K562 (cell line): ENCODE measurements around the gene MRPL40. TPM values are rescaled to one million over a fixed set of nuclear protein-coding genes. Genes with fewer than 3 reads are reported as not detected.

Experiments
- ATAC-seq: fragments of 200-7000 bp; cut with Tn5 transposase; 3 replicates; pipeline ENCODE4 v1.9.1; 2020; ENCODE audit warnings: moderate library complexity
- BruUV-seq: library from RNA; stranded (reverse); fragments of 400-500 nt; replicated peaks from 2 replicates; lab custom pipeline; 2021; lab: Mats Ljungman, UMichigan
- CTCF ChIA-PET: fragments of 300-600 bp; formaldehyde crosslinking; extraction: SDS; loops from one replicate; lab custom pipeline; 2021; ENCODE audit warnings: low intra/inter-chr PET ratio; lab: Yijun Ruan, JAX
- POLR2A ChIA-PET: fragments of 300-600, 350-650 bp; sonication (Branson Sonifier 250); formaldehyde crosslinking; extraction: SDS; loops from one replicate; lab custom pipeline; 2021; ENCODE audit warnings: antibody characterized with exemption, inconsistent platforms; lab: Yijun Ruan, JAX
- DNase-seq, 4 experiments: peaks; one replicate each; pipeline versions ENCODE4 v3.0.0 to v3.0.0-alpha.2; 2011 to 2018; ENCODE audit warnings: low spot score in 3 of 4, mixed read lengths in 3 of 4; ENCODE audit errors: extremely low read depth in 1 of 4
- FAIRE-seq: peaks from 2 replicates; lab custom pipeline; 2011; peaks lifted over from hg19 to GRCh38; lab: Jason Lieb, UNC
- H2AFZ ChIP-seq: 2 replicates; pipeline ENCODE4 v1.6.0; 2011; ENCODE audit warnings: low read depth, low read length, control low read depth, inconsistent platforms
- H3K27ac ChIP-seq: fragments of 200-600 bp; 3 replicates; pipeline ENCODE4 v1.8.0; 2011; ENCODE audit warnings: low read depth, mild to moderate bottlenecking, control low read depth, inconsistent platforms, low read length, moderate library complexity, mixed read lengths; ENCODE audit errors: extremely low read depth
- H3K27me3 ChIP-seq, 2 experiments: fragments of 300-600 bp in 1 of 2; 2 replicates in 1 of 2; 3 replicates in 1 of 2; pipeline versions ENCODE4 v1.6.0 to v1.8.0; 2011; ENCODE audit warnings: inconsistent platforms in 2 of 2, low read length in 2 of 2, mild to moderate bottlenecking in 1 of 2, mixed read lengths in 1 of 2, moderate library complexity in 1 of 2; ENCODE audit not compliant: control insufficient read depth in 2 of 2, insufficient read depth in 2 of 2
- H3K36me3 ChIP-seq: fragments of 300-600 bp; 3 replicates; pipeline ENCODE4 v1.8.0; 2011; ENCODE audit warnings: mild to moderate bottlenecking, low read length, inconsistent platforms; ENCODE audit not compliant: control insufficient read depth, insufficient read depth
- H3K4me1 ChIP-seq, 2 experiments: fragments of 200-600 bp in 1 of 2; replicated peaks in 1 of 2; 2 replicates in 1 of 2; 3 replicates in 1 of 2; pipeline versions ENCODE4 v1.5.1 to v1.8.0; 2011; ENCODE audit warnings: inconsistent platforms in 2 of 2, low read length in 2 of 2, mild to moderate bottlenecking in 1 of 2, mixed read lengths in 1 of 2, moderate library complexity in 1 of 2; ENCODE audit not compliant: control insufficient read depth in 2 of 2, insufficient read depth in 2 of 2
- H3K4me2 ChIP-seq: 2 replicates; pipeline ENCODE4 v1.6.1; 2011; ENCODE audit warnings: low read length, control low read depth, inconsistent platforms, mixed read lengths; ENCODE audit not compliant: insufficient read depth
- H3K4me3 ChIP-seq: fragments of 200-600 bp; sonication (generic), shearing (Covaris generic); 2 replicates; pipeline ENCODE4 v1.5.1; 2016; ENCODE audit warnings: control low read depth, inconsistent platforms
- H3K79me2 ChIP-seq: fragments of 200-600 bp; 3 replicates; pipeline ENCODE4 v1.8.0; 2011; ENCODE audit warnings: low read length, inconsistent platforms; ENCODE audit not compliant: control insufficient read depth, insufficient read depth
- H3K9ac ChIP-seq, 2 experiments: 2 replicates each; pipeline versions ENCODE4 v1.6.0 to v1.6.1; 2011; ENCODE audit warnings: low read depth in 2 of 2, low read length in 2 of 2, control low read depth in 1 of 2, inconsistent platforms in 1 of 2, mild to moderate bottlenecking in 1 of 2, mixed read lengths in 1 of 2; ENCODE audit not compliant: insufficient read depth in 1 of 2
- H3K9me1 ChIP-seq: one replicate; pipeline ENCODE4 v1.6.0; 2011; ENCODE audit warnings: inconsistent platforms, mild to moderate bottlenecking, low read length, moderate library complexity; ENCODE audit not compliant: control insufficient read depth, insufficient read depth
- H3K9me3 ChIP-seq: replicated peaks from 2 replicates; pipeline ENCODE4 v1.5.1; 2011; ENCODE audit warnings: low read depth, low read length, inconsistent platforms; ENCODE audit not compliant: control insufficient read depth, insufficient read depth
- H4K20me1 ChIP-seq: replicated peaks from 2 replicates; pipeline ENCODE4 v1.6.1; 2011; ENCODE audit warnings: low read length, inconsistent platforms, mixed read lengths; ENCODE audit not compliant: control insufficient read depth, insufficient read depth
- CXXC5 ChIP-seq: fragments of 250-450 bp; sonication (Bioruptor Pico); IDR thresholded peaks from 2 replicates; pipeline ENCODE4 v1.8.0; 2022; ENCODE audit warnings: inconsistent platforms, mild to moderate bottlenecking, moderate library complexity
- FOXA3 ChIP-seq, 2 experiments: fragments of 450-650 bp in 1 of 2; sonication (generic) in 1 of 2; formaldehyde crosslinking; IDR thresholded peaks in 1 of 2; conservative IDR thresholded peaks in 1 of 2; 2 replicates each; pipeline versions ENCODE4 v1.4.0 to v1.8.0; 2020 to 2022; ENCODE audit warnings: mild to moderate bottlenecking in 2 of 2, missing genetic modification reagents in 1 of 2
- HDAC8 ChIP-seq: fragments of 450-650 bp; IDR thresholded peaks from 2 replicates; pipeline ENCODE4 v1.6.1; 2016; ENCODE audit warnings: mild to moderate bottlenecking, missing genetic modification characterization, moderate library complexity, missing compliant biosample characterization
- ILF3 ChIP-seq: fragments of 450-650 bp; IDR thresholded peaks from 2 replicates; pipeline ENCODE4 v1.6.1; 2018; ENCODE audit warnings: antibody characterized with exemption, mild to moderate bottlenecking, moderate library complexity, borderline replicate concordance
- MCM5 ChIP-seq: fragments of 450-650 bp; IDR thresholded peaks from 2 replicates; pipeline ENCODE4 v1.6.1; 2016; ENCODE audit warnings: low read depth
- MEIS2 ChIP-seq: fragments of 450-650 bp; IDR thresholded peaks from 2 replicates; pipeline ENCODE4 v1.6.1; 2014; ENCODE audit warnings: mild to moderate bottlenecking; ENCODE audit not compliant: partially characterized antibody
- PHF20 ChIP-seq: fragments of 450-650 bp; IDR thresholded peaks from 2 replicates; pipeline ENCODE4 v1.6.1; 2018; ENCODE audit not compliant: partially characterized antibody
- PML ChIP-seq: IDR thresholded peaks from 2 replicates; pipeline ENCODE4 v1.6.1; 2012; ENCODE audit warnings: low read length, inconsistent platforms
- POLR2A ChIP-seq: fragments of 450-650 bp; conservative IDR thresholded peaks from 2 replicates; pipeline ENCODE4 v1.6.1; 2016
- POLR3G ChIP-seq: IDR thresholded peaks from 2 replicates; pipeline ENCODE4 v1.6.1; 2011; ENCODE audit not compliant: insufficient read length, insufficient replicate concordance; ENCODE audit errors: extremely low read depth
- RAD21 ChIP-seq, 2 experiments: fragments of 250-450 bp in 1 of 2; fragments of 450-650 bp in 1 of 2; sonication (Bioruptor Pico) in 1 of 2; formaldehyde crosslinking in 1 of 2; IDR thresholded peaks in 1 of 2; conservative IDR thresholded peaks in 1 of 2; 2 replicates each; pipeline versions ENCODE4 v1.4.0 to v1.8.0; 2020 to 2022; ENCODE audit warnings: mild to moderate bottlenecking in 2 of 2, moderate library complexity in 1 of 2
- SETDB1 ChIP-seq: IDR thresholded peaks from one replicate; pipeline ENCODE4 v1.6.1; 2012; ENCODE audit warnings: low read length, control low read depth, inconsistent platforms
- SREBF2 ChIP-seq: sonication (generic); formaldehyde crosslinking; IDR thresholded peaks from 2 replicates; pipeline ENCODE4 v1.4.0; 2020; ENCODE audit warnings: mild to moderate bottlenecking, missing genetic modification reagents
- WHSC1 ChIP-seq: IDR thresholded peaks from one replicate; pipeline ENCODE4 v1.6.1; 2012; ENCODE audit warnings: low read length, control low read depth, inconsistent platforms
- ZNF431 ChIP-seq: sonication (generic); formaldehyde crosslinking; IDR thresholded peaks from 2 replicates; pipeline ENCODE4 v1.8.0; 2022; ENCODE audit warnings: mild to moderate bottlenecking, missing genetic modification reagents
- ZNF695 ChIP-seq: fragments of 450-650 bp; formaldehyde crosslinking; IDR thresholded peaks from 2 replicates; pipeline ENCODE4 v1.4.0; 2020; ENCODE audit warnings: mild to moderate bottlenecking, moderate library complexity
- ZNF77 ChIP-seq: fragments of 250-450 bp; sonication (Bioruptor Pico); IDR thresholded peaks from 2 replicates; pipeline ENCODE4 v1.5.0; 2020
- WGBS: fragments of 100-300 bp; shearing (Covaris generic); methylation state at CpG from one replicate; pipeline ENCODE4 v1.1.6; 2016; ENCODE audit warnings: low coverage, mixed read lengths; ENCODE audit not compliant: insufficient coverage; ENCODE audit errors: missing lambda C conversion rate; 5-methylcytosine and 5-hydroxymethylcytosine counted together
- in situ Hi-C: fragments of 300-500 bp; cut with MboI; formaldehyde crosslinking; loops from 4 replicates; pipeline ENCODE4 v1.15.0; 2018; ENCODE audit warnings: inconsistent platforms, mixed read lengths
- intact Hi-C: fragments of 100-400 bp; cut with micrococcal nuclease; formaldehyde crosslinking; loops from 2 replicates; pipeline ENCODE4 v1.14.2; 2022
- polyA plus RNA-seq, 8 experiments: library from polyadenylated mRNA; depleted of rRNA in 4 of 8; stranded (reverse) in 5 of 8; unstranded in 3 of 8; fragments of >200 nt; fragmentation: Nextera tagmentation in 2 of 8; fragmentation: Illumina TruSeq in 1 of 8; extraction: Ambion mirVana in 2 of 8; extraction: Trizol in 1 of 8; gene quantifications; 2 replicates each; pipeline versions ENCODE4 v1.2.1 to v1.2.3, GENCODE V29; 2011 to 2014; ENCODE audit warnings: inconsistent platforms in 1 of 8, missing spikeins in 1 of 8
- total RNA-seq, 7 experiments: library from RNA; depleted of rRNA in 6 of 7; stranded (reverse); fragments of >200 nt in 6 of 7; fragmentation: Illumina TruSeq in 2 of 7; extraction: Trizol in 2 of 7; gene quantifications; 2 replicates each; pipeline versions ENCODE4 v1.2.1 to v1.2.3, GENCODE V29; 2011 to 2021; ENCODE audit warnings: low replicate concordance in 1 of 7
- TF ChIP-seq, protein P1 (sequence below): fragments of 250-450 bp; sonication (Bioruptor Pico); IDR thresholded peaks from 2 replicates; pipeline ENCODE4 v1.9.0; 2021; ENCODE audit warnings: mild to moderate bottlenecking, inconsistent platforms

MRPL40 gene
- total and polyA plus RNA-seq, 9 of the 15 experiments (the other 6 are each of a cell fraction or from before 2014, with no cell fraction given): 132 to 652 (median 208) TPM

- TF ChIP-seq CXXC5 (CRISPR knock-in tag): no peak
- no peak for TF ChIP-seq SREBF2 (CRISPR knock-in tag)
- no peak for TF ChIP-seq MCM5
- TF ChIP-seq ZNF77 (CRISPR knock-in tag): no peak
- no peak for TF ChIP-seq POLR3G
- TF ChIP-seq HDAC8 (tag): no peak; the same call in 1 of the 2 replicates
- TF ChIP-seq ILF3: no peak
- no peak for TF ChIP-seq PHF20
- TF ChIP-seq ZNF431 (CRISPR knock-in tag): no peak
- TF ChIP-seq MEIS2: no peak
- 0 out of 2 replicates have a peak, but pooled peaks have one; percentile 79 for TF ChIP-seq ZNF695 (CRISPR knock-in tag)
- TF ChIP-seq, all 486 proteins: peak for 77
Observed at GRCh38 chr22:19448076-19448607, 15.8 kb downstream of the MRPL40 start (continued).

- Histone ChIP-seq H3K4me3 (no peak overlapping the region), H4K20me1 (peaks cover 22% of the 10 kb centered on the region), H3K27ac (no peak overlapping the region), H2AFZ (no peak overlapping the region), H3K27me3 (no peaks in the 10 kb centered on the region), H3K9ac (peak overlapping the region in 1 of 2 experiments; percentile 11; a peak in 1 of 4 replicates), H3K4me1 (peaks cover 27 to 37% of the 10 kb centered on the region in 2 experiments), H3K9me3 (no peaks in the 10 kb centered on the region), H3K79me2 (peaks cover 45% of the 10 kb centered on the region), H3K36me3 (peaks cover 86% of the 10 kb centered on the region), H3K9me1 (no peaks in the 10 kb centered on the region), H3K4me2 (no peak overlapping the region)
- BruUV-seq: no TSS peak
- ChIA-PET POLR2A (interaction anchor here (1.0 to 11.7 kb wide), 5 partner anchors 7 to 81 kb away, joined by 3 to 284 read pairs (median 74); partner anchors contain the start of genes CDC45, HIRA and MRPL40), CTCF (no interaction called here)
- ATAC-seq (no peak), DNase-seq (peak in 1 of 4 experiments; percentile 26), FAIRE-seq (no peak)
- intact Hi-C loops (loop anchor here (10.0 kb wide), 1 partner anchor 176 kb away; no protein-coding TSS in a partner anchor), in situ Hi-C loops (no loop called here)
- 83% methylated on average over 5 of the region's 5 CpGs for WGBS
- TF ChIP-seq FOXA3 (CRISPR knock-in tag; conservative IDR thresholded peaks at IDR 0.05 in 1 of 2, IDR thresholded peaks at IDR 0.05 in 1 of 2) (no peak), SETDB1 (peak; percentile 5), RAD21 (CRISPR knock-in tag; conservative IDR thresholded peaks at IDR 0.05 in 1 of 2, IDR thresholded peaks at IDR 0.05 in 1 of 2) (0 out of 4 replicates have a peak, but pooled peaks of 1 of the 2 experiments have one; percentile 2), PML (0 out of 2 replicates have a peak, but pooled peaks have one; percentile 14), POLR2A (peak; percentile 58), WHSC1 (peak; percentile 79)
- TF ChIP-seq, protein P1, sequence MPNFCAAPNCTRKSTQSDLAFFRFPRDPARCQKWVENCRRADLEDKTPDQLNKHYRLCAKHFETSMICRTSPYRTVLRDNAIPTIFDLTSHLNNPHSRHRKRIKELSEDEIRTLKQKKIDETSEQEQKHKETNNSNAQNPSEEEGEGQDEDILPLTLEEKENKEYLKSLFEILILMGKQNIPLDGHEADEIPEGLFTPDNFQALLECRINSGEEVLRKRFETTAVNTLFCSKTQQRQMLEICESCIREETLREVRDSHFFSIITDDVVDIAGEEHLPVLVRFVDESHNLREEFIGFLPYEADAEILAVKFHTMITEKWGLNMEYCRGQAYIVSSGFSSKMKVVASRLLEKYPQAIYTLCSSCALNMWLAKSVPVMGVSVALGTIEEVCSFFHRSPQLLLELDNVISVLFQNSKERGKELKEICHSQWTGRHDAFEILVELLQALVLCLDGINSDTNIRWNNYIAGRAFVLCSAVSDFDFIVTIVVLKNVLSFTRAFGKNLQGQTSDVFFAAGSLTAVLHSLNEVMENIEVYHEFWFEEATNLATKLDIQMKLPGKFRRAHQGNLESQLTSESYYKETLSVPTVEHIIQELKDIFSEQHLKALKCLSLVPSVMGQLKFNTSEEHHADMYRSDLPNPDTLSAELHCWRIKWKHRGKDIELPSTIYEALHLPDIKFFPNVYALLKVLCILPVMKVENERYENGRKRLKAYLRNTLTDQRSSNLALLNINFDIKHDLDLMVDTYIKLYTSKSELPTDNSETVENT (CRISPR knock-in tag): 0 out of 2 replicates have a peak, but pooled peaks have one; percentile 56
Observed at GRCh38 chr22:19448739-19449421, 16.5 kb downstream of the MRPL40 start.
